GM19035 (cell line): ENCODE data around the gene RBM33.
"Not testable (repeated sequence)": the region's sequence is repeated elsewhere in the genome, so short reads cannot be mapped to it uniquely, and the experiment has no call there.

Experiments
- ATAC-seq: cut with Tn5 transposase; IDR thresholded peaks from one replicate; pipeline ENCODE4 v1.9.1; 2021; ENCODE audit not compliant: unreplicated experiment

Gene RBM33

GRCh38 chr7:155817515-155817914, 173.1 kb downstream of the RBM33 start:
- ATAC-seq: not testable (repeated sequence)

GRCh38 chr7:155818154-155818819, 173.8 kb downstream of the RBM33 start:
- no peak for ATAC-seq

GRCh38 chr7:155818820-155819168, 174.3 kb downstream of the RBM33 start:
- no peak for ATAC-seq

GRCh38 chr7:155819186-155819585, 174.7 kb downstream of the RBM33 start:
- no peak for ATAC-seq

GRCh38 chr7:155820246-155820645, 175.8 kb downstream of the RBM33 start:
- no peak for ATAC-seq

GRCh38 chr7:155820788-155821187, 176.3 kb downstream of the RBM33 start:
- no peak for ATAC-seq

GRCh38 chr7:155821851-155822250, 177.4 kb downstream of the RBM33 start:
- ATAC-seq: no peak

GRCh38 chr7:155824227-155824886, 179.9 kb downstream of the RBM33 start:
- ATAC-seq: no peak

GRCh38 chr7:155825336-155825735, 180.9 kb downstream of the RBM33 start:
- no peak for ATAC-seq

- ATAC-seq: no peak
Observed at GRCh38 chr7:155829796-155830470, 185.5 kb downstream of the RBM33 start.
